Stimulated activated naive CD8-positive, alpha-beta T cell treated with anti-CD3 and anti-CD28 coated beads, Interleukin-15, Interleukin-2, amounts not matched to agents 100 ng/mL and 50 ng/mL, for 24 hours (primary cell): ENCODE measurements around the gene ANTXRL.
"Not testable (repeated sequence)": the region's sequence is repeated elsewhere in the genome, so short reads cannot be mapped to it uniquely, and the experiment has no call there.

Experiments used
- H3K27ac Mint-ChIP-seq: one replicate; pipeline ENCODE4 v1.8.0; 2021; ENCODE audit warnings: mild to moderate bottlenecking, mixed read lengths
- H3K27me3 Mint-ChIP-seq: one replicate; pipeline ENCODE4 v1.8.0; 2021; ENCODE audit warnings: mixed read lengths
- H3K36me3 Mint-ChIP-seq: one replicate; pipeline ENCODE4 v1.8.0; 2021; ENCODE audit warnings: low read depth, mixed read lengths
- H3K4me1 Mint-ChIP-seq: one replicate; pipeline ENCODE4 v1.8.0; 2021; ENCODE audit warnings: low read depth, mixed read lengths
- H3K4me3 Mint-ChIP-seq: one replicate; pipeline ENCODE4 v1.8.0; 2021; ENCODE audit warnings: mild to moderate bottlenecking, mixed read lengths
- H3K9me3 Mint-ChIP-seq: one replicate; pipeline ENCODE4 v1.8.0; 2021; ENCODE audit warnings: mixed read lengths

Gene ANTXRL

DNA sequence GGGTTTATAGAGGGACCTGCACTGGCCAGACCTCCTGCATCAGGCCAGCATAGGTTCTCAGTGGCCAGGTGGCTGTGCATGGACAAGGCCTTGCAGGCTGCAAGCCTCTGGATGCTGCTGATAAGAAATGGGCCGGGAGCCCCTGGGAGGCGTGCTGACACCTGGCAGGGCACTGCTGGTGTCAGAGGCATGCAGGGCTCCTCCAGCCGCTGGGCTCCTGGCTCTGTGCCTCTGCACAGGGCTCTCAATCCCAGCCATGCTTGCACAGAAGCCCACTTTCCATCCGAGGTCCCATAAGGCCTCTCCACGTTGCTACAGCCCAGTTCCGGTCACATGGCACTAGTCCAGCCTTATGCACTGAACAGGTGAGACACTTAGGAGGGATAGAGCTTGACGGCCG is 27.3 kb downstream of the ANTXRL start:
- no peak overlapping the region for H3K27ac Mint-ChIP-seq
- H3K36me3 Mint-ChIP-seq, result no peaks in the 10 kb centered on the region
- no peaks in the 10 kb centered on the region for H3K9me3 Mint-ChIP-seq
- no peak overlapping the region for H3K4me3 Mint-ChIP-seq
- H3K27me3 Mint-ChIP-seq, result no peaks in the 10 kb centered on the region
- H3K4me1 Mint-ChIP-seq, result no peaks in the 10 kb centered on the region

DNA sequence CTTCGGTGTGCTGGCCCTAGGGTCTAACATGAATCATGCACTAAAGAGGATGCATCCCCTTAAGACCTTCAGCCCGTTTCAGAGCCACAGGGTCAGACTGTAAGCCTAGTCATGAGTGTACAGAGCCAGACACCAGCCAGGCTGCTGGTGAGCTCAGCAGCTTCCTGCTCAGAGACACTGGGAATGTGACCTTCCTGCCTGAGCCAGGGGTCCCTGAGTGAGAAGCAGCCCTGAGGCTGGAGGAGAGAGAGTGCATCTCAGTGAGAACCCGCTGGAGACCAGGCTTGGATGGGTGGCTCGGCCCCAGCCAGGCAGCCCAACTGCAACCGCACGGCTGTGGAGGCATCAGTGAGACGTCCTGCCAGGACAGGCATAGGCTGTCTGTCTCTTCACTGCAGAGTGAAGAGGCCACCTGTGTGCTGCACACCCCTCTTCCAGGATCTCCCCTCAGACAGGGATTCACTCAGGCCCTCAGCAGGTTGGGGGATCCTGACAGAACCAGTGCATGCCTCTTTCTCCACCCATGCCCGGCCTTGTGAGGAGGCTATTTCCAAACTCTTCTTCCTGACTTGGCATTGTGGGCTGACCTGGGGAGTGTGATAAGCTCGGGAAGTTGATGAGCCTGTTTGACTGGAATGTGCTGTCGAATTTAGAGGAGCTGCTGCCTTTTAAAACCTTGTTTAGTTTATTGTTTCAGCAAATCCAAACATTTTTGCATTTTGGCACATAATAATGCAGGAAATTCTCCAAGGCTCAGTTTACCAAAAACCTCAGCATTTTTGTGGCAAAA is 28.5 kb downstream of the ANTXRL start:
- not testable (repeated sequence) for H3K36me3 Mint-ChIP-seq, H3K4me1 Mint-ChIP-seq, H3K27ac Mint-ChIP-seq, H3K4me3 Mint-ChIP-seq, H3K27me3 Mint-ChIP-seq, H3K9me3 Mint-ChIP-seq

DNA sequence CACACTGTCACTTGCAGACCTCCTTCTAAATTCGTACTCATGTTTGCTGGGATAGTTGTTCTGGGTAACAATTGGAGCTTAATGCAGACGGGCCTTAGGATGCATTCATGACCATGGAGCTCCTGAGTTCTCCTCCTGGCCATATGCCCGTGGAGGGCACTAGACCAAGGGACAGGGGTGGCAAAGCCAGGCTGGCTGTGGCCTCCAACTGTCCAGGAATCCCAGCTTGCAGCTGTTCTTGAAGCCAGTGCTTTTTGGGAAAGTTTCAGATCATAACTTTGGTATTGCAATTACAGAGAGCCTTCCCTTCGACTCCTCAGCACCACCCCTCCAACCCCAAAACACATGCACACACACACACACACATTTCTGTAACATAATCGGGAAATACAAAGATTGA is 30.6 kb downstream of the ANTXRL start:
- H3K9me3 Mint-ChIP-seq, result no peaks in the 10 kb centered on the region
- no peaks in the 10 kb centered on the region for H3K27me3 Mint-ChIP-seq
- H3K36me3 Mint-ChIP-seq, result no peaks in the 10 kb centered on the region
- H3K4me3 Mint-ChIP-seq, result no peak overlapping the region
- no peak overlapping the region for H3K27ac Mint-ChIP-seq
- H3K4me1 Mint-ChIP-seq, result no peaks in the 10 kb centered on the region

DNA sequence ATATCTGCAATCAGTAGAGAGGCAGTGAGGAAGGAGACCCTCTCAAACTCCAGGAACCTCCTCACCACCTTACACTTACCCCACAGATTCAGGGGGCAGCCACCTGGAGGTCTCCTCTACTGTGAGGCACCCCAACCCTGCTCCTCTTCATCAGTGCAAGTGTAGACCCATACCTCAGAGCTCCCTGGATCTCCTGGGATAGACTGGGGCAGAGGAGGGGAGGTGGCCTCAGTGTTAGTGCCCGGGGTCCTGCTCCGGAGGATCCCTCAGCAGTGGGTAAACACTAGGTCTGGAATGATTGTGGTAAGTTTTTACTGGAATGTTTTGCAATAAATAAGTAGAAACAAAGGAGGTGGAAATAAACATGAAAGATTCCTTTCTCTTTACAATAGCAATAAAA is 31.1 kb downstream of the ANTXRL start:
- Mint-ChIP-seq H3K4me1 (no peaks in the 10 kb centered on the region), H3K4me3 (no peak overlapping the region), H3K27me3 (no peaks in the 10 kb centered on the region), H3K27ac (no peak overlapping the region), H3K36me3 (no peaks in the 10 kb centered on the region), H3K9me3 (no peaks in the 10 kb centered on the region)

DNA sequence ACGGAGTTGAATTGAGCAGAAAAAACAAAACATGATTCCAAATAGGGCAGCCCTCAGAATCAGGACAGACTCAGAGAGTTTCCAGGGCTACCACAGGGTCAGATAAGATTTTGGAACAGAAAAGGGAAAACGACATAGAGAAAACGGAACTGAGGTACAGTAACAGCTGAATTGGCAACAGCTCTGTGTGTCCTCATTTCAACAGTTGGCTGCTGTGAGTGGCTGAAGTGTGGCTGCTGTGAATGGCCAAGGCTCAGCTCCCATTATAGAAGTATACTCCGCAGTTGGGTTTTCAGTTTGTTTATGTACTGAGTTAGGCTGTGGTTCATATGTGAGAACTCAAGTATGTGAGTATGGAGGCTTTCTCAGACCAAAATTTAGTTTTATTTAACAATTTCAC is 32.0 kb downstream of the ANTXRL start:
- Mint-ChIP-seq H3K27me3 (no peaks in the 10 kb centered on the region), H3K9me3 (no peaks in the 10 kb centered on the region), H3K27ac (no peak overlapping the region), H3K4me3 (no peak overlapping the region), H3K4me1 (no peaks in the 10 kb centered on the region), H3K36me3 (no peaks in the 10 kb centered on the region)

DNA sequence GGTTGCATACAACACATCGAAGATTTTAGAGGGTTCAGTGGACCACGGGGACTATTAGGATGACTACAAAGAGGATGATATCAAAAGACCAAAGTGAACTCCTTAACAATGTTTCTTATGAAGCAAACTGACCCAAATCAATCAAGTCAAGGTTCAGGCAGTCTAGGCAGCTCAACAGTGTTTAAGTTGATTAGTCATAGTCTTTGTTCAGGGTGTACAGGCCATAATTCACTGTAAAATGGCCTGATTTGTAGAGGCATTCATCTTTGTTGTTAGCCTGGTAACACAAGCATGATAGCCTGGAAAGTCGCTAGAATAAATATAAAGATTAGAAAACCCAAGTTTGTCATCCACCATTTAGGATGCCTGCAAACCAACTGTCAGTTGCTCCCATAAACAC is 32.6 kb downstream of the ANTXRL start:
- Mint-ChIP-seq H3K27ac (no peak overlapping the region), H3K27me3 (no peaks in the 10 kb centered on the region), H3K9me3 (no peaks in the 10 kb centered on the region), H3K4me3 (no peak overlapping the region), H3K4me1 (no peaks in the 10 kb centered on the region), H3K36me3 (no peaks in the 10 kb centered on the region)

DNA sequence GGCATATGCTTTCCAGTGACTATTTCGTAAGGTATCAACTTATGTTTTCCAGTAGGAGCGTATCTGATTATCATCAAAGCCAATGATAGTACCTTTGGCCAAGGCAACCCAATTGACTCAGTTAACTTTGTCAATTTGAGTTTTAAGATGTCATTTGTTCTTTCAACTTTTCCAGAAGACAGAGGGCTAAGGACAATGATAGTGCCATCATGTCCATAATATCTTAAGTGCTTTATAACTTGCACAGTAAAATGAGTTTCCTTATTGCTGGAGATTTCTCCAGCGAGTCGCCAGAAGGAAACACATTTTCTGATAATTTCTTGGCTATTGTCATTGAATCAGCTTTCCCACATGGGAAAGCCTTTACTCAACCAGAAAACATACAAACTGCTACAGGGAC is 35.0 kb downstream of the ANTXRL start:
- H3K4me3 Mint-ChIP-seq, result no peak overlapping the region
- no peaks in the 10 kb centered on the region for H3K27me3 Mint-ChIP-seq
- H3K4me1 Mint-ChIP-seq, result no peaks in the 10 kb centered on the region
- no peaks in the 10 kb centered on the region for H3K36me3 Mint-ChIP-seq
- H3K27ac Mint-ChIP-seq, result no peak overlapping the region
- no peaks in the 10 kb centered on the region for H3K9me3 Mint-ChIP-seq

DNA sequence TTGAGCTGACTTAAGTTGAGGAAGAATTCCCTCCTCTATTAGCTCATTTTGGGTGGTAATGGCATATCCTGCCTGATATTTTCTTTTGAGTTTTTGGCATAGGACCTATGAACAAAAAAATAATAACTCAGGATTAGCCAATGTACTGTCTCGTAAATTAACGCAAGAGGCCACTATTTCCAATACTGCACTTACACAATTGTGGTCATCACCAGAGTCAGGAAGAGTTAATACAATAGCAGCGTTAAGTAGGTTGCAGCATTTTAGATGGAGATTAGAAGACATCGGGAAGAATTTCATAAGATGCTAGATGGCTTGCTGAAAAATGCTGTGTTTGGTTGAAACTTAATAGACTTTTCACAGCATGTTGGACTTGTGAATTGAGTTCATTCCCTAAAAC is 36.4 kb downstream of the ANTXRL start:
- Mint-ChIP-seq H3K36me3 (no peaks in the 10 kb centered on the region), H3K9me3 (no peaks in the 10 kb centered on the region), H3K27me3 (no peaks in the 10 kb centered on the region), H3K4me3 (no peak overlapping the region), H3K27ac (no peak overlapping the region), H3K4me1 (no peaks in the 10 kb centered on the region)

DNA sequence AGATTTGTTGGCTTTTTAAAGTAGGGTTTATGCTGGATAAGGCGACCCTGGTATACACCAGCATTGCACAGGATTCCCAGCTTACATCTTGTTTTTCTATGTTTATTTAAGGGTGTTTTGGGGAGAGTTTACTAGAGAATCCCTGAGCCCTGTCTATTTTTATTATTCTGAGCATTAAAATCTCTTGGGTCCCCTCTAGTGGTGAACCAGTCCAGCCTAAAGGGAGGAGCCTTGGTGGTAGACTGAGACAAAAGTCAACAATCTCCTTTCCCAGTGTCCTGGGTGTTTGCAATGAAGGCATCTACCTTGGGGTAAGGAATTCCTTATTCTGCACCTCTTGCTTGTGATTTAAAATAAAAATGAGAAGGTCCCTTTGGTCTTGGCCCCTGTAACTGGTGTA is 38.2 kb downstream of the ANTXRL start:
- no peaks in the 10 kb centered on the region for H3K9me3 Mint-ChIP-seq

DNA sequence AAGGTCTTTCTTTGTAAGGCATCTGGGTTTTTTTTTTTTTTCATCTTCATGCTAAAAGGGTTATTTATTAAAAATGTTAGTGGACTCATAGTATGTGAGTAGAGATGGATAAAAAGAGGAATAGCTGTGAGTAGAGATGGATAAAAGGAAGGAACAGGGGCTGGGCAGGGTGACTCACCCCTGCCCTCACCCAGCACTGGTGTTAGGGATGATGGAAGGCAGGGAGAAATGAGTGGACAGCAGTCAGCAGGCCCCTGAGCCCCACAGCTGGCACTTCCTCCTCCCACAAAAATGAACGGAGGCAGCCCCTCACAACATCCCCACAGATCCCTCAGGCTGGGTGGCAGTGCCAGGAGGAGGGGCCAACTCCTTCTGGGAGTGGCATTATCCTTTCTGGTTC is 39.3 kb downstream of the ANTXRL start:
- H3K27me3 Mint-ChIP-seq, result no peaks in the 10 kb centered on the region
- H3K27ac Mint-ChIP-seq, result no peak overlapping the region
- no peaks in the 10 kb centered on the region for H3K4me1 Mint-ChIP-seq
- no peaks in the 10 kb centered on the region for H3K9me3 Mint-ChIP-seq
- no peak overlapping the region for H3K4me3 Mint-ChIP-seq
- H3K36me3 Mint-ChIP-seq, result no peaks in the 10 kb centered on the region

More for the DNA sequence above, 38.2 kb downstream of the ANTXRL start:
- Mint-ChIP-seq H3K4me3 (no peak overlapping the region), H3K27me3 (no peaks in the 10 kb centered on the region), H3K4me1 (no peaks in the 10 kb centered on the region), H3K36me3 (no peaks in the 10 kb centered on the region), H3K27ac (no peak overlapping the region)

DNA sequence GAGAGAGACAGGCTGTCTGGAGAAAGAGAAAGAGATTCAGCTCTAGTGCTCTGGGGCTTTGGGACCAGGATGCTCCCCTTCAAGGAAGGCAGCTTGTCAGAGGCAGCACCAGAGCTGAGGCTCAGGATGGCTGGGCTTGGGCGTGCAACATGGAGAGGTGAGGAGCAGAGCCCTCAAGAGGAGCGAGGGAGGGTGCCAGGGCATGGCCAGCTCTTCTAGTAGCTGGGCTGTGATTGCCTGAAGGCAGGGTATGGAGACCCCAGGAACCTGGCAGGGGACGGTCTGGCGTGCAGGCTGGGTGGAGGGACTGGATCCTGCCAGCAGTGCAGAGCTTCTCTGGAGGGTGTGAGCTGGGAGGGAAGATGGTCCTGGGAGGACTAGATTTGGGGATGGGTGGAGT is 40.2 kb downstream of the ANTXRL start:
- H3K36me3 Mint-ChIP-seq, result no peaks in the 10 kb centered on the region

DNA sequence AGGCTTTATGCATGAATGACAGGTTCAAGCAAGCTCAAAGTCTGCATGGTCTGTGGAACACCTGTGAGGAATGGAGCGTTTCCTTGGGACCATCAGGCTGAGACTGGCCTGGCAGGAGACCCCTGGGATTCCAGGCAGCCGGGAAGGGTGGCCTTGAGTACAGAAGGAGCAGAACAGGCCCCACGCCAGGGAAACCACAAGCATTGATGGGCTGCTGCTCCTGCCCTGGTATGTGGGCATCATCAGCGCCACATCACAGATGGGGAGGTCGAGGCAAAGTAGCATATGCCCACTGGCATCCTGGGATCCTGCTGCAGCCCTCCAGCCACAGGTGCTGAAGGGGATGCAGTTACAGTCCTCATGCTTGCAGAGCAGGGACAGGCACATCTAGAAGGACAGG is 40.9 kb downstream of the ANTXRL start:
- no peaks in the 10 kb centered on the region for H3K9me3 Mint-ChIP-seq
- no peak overlapping the region for H3K27ac Mint-ChIP-seq
- no peaks in the 10 kb centered on the region for H3K4me1 Mint-ChIP-seq
- no peaks in the 10 kb centered on the region for H3K36me3 Mint-ChIP-seq
- no peaks in the 10 kb centered on the region for H3K27me3 Mint-ChIP-seq
- no peak overlapping the region for H3K4me3 Mint-ChIP-seq

More for the DNA sequence above, 40.2 kb downstream of the ANTXRL start:
- Mint-ChIP-seq H3K9me3 (no peaks in the 10 kb centered on the region), H3K4me1 (no peaks in the 10 kb centered on the region), H3K27ac (no peak overlapping the region), H3K4me3 (no peak overlapping the region), H3K27me3 (no peaks in the 10 kb centered on the region)

DNA sequence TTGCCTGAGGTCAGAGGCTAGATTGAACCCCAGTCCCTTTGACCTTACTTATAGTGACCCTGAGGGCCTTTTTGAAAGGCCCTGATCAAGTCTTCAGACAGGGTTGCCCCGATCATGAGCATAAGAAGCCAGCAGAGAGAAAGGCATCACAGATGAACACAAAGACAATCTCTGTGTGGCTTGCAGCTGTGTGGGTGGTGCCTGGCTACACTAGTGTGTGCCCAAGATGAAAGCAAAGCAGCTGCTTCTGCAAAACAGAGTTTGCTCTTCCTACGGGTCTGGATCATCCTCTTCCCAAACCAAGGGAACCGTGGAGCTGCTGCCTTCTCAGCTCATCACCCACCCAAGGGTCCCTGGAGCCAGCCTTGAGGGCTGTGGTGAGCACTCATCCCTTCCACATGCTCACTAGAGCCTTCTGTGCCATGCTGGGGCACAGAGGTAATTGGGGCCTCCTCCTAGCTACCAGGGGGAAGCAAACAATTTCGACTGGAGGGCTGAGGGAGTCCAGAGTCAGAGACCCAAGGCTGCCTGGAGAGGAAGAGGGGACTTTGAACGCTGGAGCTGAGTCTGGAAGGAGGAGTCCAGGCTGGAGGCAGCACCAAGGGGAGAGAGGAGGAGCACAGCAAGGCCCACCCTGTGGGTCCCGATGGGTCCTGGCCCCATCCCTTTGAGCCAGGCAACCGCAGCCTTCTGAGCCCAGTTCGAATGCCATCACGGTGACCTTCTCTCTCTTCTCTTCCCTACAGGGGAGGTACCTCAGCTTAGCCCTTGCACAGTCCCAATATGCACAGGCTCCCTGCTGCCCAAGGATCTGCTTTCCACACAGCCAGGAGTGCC is 42.3 kb downstream of the ANTXRL start:
- Mint-ChIP-seq H3K4me1 (no peaks in the 10 kb centered on the region), H3K9me3 (no peaks in the 10 kb centered on the region), H3K27me3 (no peaks in the 10 kb centered on the region), H3K4me3 (no peak overlapping the region), H3K36me3 (no peaks in the 10 kb centered on the region), H3K27ac (no peak overlapping the region)

DNA sequence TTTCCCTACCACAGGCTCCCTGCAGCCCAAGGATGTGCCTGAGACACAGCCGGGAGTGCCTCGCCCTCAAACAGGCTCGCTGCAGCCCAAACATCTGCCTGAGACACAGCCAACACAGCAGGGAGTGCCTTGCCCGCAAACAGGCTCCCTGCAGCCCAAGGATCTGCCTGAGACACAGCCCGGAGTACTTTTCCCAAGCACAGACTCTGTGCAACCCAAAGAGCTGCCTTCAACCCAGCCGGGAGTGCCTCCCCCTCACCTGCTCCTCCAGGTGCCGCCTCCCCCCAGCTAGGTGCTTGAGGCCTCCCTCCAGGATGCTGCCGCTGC is 42.9 kb downstream of the ANTXRL start:
- Mint-ChIP-seq H3K9me3 (no peaks in the 10 kb centered on the region), H3K27me3 (no peaks in the 10 kb centered on the region), H3K27ac (no peak overlapping the region), H3K4me3 (no peak overlapping the region), H3K4me1 (no peaks in the 10 kb centered on the region), H3K36me3 (no peaks in the 10 kb centered on the region)

DNA sequence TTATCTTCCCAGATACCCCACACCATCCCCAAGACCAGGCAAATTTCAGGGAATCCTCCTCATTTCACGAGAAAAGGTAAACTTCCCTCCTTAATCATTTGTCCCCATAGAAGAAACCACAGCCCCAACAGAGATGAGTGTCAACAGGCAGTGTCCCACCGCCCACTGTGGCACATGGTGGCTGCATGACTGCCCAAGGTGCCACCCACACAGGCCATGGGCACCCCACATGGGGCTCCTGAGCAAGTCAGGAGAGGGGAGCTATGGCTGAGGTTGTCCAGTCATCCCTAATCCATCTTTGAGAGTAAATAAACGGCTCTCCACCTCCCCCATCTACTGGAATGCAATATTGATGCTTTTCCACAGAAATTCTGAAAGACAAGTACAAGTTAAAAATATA is 44.1 kb downstream of the ANTXRL start:
- no peaks in the 10 kb centered on the region for H3K9me3 Mint-ChIP-seq
- no peaks in the 10 kb centered on the region for H3K4me1 Mint-ChIP-seq
- H3K4me3 Mint-ChIP-seq, result no peak overlapping the region
- no peak overlapping the region for H3K27ac Mint-ChIP-seq
- H3K36me3 Mint-ChIP-seq, result no peaks in the 10 kb centered on the region
- no peaks in the 10 kb centered on the region for H3K27me3 Mint-ChIP-seq

DNA sequence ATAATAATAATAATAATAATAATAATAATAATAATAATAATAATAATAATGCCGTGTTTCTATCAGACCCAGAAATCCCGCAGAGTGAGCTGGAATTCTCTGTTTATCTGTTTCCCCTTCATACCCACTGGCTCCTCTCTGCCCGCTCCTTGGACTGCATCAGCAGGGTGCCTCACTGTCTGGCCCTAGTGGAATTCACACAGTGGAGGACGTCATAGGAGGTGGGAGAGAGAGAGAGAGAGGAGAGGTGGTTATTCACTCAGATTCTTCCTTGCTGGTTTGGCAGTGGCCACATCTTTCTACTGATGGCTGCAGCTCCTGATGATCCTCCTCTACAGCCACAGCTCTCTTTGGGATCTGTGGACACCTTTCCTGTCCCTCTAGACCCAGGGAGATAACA is 78.7 kb downstream of the ANTXRL start:
- H3K4me1 Mint-ChIP-seq, H3K9me3 Mint-ChIP-seq, H3K36me3 Mint-ChIP-seq, H3K27ac Mint-ChIP-seq, H3K27me3 Mint-ChIP-seq, H3K4me3 Mint-ChIP-seq: not testable (repeated sequence)
